Stimulated activated CD8-positive, alpha-beta memory T cell treated with anti-CD3 and anti-CD28 coated beads, Interleukin-4, amount 100 ng/mL, for 48 hours (primary cell): ENCODE data around the gene RPS6KA4.

Experiments used
- DNase-seq: peaks from one replicate; pipeline ENCODE4 v3.0.0-alpha.2; 2020

RPS6KA4 gene

DNA sequence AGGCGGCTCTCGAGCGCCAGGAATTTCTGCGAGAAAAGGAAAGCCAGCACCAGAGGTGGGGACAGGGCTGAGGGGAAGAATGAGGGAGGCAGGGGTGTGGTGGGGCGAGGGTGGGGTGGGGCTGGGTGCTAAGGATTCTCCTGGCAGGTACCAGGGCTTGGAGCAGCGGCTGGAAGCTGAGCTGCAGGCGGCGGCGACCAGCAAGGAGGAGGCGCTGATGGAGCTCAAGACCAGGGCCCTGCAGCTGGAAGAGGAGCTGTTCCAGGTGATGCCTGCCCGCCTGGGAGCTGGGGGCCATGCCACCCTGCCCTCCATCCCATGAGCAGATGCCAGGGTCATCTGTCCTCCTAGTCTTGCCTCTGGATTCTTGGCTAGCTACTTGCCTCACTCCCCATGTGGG is 9.6 kb upstream of the RPS6KA4 start:
- no peak for DNase-seq

DNA sequence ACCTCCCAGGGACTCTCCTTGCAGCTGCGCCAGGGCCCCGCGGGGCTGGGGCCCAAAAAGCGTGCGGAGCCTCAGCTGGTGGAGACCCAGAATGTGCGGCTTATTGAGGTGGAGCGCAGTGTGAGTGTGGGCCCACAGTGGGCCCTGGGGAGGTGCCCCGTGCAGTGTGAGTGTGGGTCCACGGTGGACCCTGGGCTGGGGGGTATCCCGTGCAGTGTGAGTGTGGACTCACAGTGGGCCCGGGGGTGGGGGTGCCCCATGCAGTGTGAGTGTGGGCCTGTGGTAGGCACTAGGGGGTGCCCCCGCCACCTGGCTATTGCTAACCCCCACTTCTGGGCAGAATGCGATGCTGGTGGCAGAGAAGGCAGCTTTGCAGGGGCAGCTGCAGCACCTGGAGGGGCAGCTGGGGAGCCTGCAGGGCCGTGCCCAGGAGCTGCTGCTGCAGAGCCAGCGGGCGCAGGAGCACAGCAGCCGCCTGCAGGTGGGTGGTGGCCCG is 7.8 kb upstream of the RPS6KA4 start:
- DNase-seq = no peak

DNA sequence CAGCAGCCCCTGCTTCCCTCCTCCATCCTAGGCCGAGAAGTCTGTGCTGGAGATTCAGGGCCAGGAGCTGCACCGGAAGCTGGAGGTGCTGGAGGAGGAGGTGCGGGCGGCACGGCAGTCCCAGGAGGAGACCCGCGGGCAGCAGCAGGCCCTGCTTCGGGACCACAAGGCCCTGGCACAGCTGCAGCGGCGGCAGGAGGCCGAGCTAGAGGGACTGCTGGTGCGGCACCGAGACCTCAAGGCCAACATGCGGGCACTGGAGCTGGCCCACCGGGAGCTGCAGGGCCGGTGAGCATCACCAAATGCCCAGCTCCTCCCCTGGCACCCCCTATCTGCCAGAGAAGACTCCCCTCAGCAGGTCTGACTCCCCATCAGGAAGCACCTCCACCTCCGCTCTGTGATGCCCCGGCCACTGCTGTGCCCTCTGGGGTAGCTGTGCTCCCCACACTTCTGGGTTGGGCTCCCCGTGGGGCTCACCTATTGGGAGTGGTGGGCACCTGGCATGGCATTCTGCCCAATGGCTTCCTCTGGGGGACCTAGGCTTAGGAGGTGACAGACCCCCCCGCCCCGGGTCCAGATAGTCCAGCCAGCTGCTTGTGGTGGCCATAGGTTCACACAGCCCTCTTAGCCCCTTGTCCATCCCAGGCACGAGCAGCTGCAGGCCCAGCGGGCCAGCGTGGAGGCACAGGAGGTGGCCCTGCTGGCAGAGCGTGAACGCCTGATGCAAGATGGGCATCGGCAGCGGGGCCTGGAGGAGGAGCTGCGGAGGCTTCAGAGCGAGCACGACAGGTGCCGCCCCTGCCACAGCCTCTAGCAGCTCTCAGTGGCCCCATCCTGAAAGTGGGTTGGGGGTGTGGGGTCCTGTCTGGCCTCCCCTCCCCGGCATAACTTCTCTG is 6.6 kb upstream of the RPS6KA4 start:
- DNase-seq = no peak

DNA sequence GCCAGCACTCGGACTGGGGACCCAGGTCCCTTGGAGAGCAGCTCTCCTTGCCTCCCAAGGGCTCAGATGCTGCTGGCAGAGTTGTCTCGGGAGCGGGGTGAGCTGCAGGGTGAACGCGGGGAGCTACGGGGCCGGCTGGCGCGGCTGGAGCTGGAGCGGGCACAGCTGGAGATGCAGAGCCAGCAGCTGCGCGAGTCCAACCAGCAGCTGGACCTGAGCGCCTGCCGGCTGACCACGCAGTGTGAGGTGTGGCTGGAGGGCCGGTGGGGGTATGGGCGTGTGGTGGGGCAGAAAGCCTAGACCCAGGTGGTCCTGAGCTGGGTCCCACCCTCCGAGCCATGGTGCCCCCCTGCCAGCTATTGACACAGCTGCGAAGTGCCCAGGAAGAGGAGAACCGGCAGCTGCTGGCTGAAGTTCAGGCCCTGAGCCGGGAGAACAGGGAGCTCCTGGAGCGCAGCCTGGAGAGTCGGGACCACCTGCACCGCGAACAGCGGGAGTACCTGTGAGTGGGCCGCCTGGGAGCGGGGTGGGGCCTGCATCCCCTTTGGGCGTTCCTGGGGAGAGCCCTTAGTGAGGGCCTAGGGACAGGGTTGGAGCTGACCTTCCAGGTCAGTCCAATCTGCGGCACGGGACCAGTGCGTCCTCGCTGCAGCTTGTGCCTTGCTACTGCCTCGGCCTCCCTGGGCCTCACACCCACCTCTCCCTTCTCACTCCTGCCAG is 5.8 kb upstream of the RPS6KA4 start:
- DNase-seq = no peak

DNA sequence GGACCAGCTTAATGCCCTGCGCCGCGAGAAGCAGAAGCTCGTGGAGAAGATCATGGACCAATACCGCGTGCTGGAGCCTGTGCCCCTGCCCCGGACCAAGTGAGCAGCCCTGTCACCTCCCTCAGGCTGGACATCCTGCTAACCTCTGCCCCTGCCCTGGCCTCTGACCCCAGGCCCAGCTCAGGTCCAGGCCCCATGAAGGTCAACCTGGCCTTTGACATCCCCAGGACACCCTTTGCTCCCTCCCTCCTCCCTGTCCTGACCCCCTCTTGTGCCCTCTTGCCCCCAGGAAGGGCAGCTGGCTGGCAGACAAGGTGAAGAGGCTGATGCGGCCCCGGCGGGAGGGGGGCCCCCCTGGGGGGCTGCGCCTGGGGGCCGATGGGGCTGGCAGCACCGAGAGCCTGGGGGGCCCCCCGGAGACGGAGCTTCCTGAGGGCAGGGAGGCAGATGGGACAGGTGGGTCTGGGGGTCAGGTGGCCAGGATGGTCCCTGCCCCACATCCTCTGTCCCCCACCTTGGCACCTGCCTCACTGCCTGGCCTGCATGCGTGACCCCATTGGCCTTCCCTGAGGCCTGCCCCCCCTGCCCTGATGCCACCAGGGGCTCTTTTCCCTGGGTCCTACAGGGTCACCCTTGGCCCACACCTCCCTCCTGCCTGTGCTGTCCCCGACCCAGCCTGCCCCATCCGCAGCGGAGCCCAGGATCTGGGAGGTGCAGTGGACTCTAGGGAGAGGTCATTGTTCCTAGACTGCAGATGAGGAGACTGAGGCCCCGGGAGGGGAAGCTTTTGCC is 5.1 kb upstream of the RPS6KA4 start:
- DNase-seq = no peak

DNA sequence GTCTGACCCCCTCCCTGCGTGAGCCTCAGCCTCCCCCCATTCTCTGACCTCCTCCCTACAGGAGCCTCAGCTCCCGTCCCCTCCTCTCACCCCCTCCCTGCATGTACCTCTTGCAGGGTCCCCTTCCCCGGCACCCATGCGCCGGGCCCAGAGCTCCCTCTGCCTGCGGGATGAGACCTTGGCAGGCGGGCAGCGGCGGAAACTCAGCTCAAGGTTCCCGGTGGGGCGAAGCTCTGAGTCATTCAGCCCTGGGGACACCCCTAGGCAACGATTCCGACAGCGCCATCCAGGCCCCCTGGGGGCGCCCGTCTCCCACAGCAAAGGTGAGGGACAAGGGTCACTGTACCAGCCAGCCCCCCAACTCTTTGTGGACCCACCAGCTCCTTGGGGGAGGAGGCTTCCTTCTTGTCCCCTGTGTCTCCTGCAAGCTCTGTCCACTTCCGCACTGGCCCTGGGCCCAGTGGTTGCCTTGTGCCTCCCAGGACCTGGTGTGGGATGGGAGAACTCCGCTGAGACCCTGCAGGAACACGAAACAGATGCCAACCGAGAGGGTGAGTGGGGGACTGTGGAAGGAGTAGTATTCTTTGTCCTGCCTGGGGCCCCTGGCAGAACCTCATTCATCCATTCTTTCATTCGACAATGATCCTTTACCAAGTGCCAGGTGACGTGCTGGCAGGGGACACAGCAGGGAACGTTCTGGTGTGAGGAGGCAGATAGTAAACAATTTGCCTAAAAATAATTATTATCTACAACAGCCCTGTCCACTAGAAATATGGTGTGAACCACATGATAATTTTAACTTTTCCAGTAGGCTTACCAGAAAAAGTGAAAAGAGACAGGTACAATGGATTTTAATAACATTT is 3.7 kb upstream of the RPS6KA4 start:
- DNase-seq = peak; percentile 73

DNA sequence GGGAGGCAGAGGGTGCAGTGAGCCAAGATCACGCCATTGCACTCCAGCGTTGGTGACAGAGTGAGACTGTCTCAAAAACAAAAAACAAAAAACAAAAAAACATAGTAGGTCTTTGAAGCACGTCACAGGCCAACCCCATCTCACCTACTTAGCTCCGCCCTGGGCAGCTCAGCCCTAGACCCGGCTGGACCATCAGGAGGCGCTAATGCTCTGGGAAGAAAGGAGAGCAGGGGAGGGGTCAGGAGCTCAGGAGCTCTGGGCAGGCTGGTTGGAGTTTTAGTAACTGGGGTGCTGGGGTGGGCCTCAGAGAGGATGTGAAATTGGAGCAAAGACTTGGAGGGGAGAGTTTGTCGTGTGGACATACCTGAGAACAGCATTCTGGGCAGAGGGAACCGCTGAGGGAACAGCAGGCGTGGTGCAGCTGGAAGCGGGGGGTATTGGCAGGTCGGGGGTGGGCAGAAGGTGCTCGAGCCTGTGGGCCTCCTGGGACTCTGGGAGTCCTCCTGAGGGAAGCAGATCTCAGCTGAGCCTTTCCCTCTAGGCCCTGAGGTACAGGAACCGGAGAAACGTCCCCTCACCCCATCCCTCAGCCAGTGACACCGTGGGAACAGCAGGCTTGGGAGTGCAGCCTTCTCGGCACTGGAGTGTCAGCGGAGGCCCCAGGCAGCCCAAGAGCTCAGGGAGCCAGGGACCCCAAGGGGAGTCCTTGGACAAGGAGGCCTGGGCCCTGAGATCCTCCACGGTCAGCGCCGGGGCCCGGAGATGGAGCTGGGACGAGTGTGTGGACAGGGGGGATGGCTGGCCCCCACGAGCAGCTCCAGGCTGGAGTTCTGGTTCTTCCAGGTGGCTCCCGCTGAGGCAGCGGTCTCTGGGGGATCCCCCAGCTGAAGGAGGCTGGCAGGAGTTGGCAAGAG is 2.2 kb upstream of the RPS6KA4 start:
- DNase-seq = peak; percentile 70

DNA sequence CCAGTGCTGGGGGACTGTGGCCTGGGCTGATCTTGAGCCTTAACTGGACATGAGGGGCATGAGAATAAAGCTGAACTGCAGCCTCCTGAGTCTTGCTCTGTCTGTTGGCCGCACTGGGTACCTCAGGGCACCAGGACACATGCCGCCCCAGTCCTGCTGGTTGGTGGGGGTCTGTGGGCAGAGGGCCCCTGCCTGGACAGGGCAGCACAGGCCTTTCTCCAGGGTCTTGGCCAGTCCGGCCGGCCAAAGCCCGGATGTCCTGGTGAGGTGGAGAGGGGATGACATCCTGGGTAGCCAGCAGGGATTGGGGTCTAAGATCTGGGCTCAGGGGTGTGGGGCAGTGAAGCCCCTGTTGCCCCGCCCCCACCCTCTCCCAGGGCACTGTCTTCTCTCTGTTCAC is 1.5 kb upstream of the RPS6KA4 start:
- no peak for DNase-seq

DNA sequence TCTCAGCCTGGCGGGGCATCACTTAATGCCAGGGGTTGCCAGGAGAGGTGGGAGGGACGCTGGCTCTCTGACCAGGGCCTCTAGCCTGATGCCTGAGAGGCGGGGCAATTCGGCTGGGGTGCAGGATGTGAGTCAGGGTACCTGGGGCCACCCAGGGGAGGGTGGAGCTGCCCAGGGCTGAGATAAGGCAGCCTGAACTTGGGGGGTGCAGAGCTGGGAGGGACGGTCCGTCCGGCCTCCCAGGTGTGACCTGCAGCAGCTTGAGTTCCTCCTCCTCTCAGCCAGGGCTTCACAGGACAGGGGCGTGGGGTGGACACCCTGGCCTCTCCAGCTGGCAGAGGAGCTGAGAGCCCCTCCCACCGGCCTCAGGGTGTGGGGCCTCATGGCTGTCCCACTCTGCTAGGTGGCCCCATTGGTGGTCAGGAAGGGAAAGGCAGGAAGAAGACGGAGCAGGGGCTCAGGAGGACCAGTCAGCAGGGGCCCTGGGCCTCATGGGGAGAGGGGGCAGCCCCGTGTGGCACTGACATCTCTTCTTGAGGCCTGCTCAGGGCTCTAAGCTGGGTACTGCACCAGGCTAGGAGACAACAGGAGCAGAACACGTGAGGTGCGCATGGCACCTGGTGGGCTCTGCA is 942 bp upstream of the RPS6KA4 start:
- peak; percentile 71 for DNase-seq

DNA sequence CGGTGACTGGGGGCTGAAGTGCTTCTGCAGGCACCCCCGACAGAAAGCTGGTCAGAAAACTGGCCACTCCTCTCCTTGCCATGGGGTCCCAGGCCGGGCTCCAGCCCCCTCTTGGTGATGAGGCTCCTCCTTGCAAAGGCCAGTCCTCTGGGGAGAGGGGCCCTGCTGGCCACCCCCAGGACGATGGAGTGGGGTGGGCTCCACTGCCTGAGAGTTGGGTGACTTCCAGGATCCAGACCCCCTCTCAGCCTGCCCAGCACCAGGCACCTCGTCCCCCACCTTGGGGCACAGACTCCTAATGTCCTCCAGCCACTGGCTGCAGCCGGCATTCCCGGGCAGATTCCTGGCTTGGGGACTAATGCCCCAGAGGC is 441 bp upstream of the RPS6KA4 start:
- no peak for DNase-seq

DNA sequence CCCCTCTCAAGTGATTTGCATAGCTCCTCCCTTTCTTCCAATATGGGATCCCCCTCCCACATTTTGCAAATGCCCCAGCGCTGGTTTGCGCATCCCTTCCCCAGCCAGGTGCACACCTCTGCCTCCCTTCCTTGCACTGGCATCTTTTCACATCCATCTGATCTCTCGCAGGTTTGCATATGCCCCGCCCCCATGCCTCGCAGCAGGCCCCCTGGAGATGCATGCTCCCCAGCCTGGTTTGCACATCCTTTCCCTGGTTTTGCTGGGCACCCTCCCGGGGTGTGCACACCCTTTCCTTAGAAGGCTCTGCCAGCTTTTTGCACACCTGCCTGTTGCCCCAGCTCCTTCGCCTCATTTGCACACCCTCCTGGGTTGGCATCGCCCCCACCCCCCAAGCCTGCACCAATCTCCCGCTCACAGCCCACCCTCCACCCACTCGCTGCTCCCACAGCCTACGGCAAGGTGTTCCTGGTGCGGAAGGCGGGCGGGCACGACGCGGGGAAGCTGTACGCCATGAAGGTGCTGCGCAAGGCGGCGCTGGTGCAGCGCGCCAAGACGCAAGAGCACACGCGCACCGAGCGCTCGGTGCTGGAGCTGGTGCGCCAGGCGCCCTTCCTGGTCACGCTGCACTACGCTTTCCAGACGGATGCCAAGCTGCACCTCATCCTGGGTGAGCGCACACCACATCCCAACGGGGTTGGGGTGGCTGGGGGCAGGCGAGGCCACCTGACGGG is 917 bp downstream of the RPS6KA4 start:
- DNase-seq = peak; percentile 51

DNA sequence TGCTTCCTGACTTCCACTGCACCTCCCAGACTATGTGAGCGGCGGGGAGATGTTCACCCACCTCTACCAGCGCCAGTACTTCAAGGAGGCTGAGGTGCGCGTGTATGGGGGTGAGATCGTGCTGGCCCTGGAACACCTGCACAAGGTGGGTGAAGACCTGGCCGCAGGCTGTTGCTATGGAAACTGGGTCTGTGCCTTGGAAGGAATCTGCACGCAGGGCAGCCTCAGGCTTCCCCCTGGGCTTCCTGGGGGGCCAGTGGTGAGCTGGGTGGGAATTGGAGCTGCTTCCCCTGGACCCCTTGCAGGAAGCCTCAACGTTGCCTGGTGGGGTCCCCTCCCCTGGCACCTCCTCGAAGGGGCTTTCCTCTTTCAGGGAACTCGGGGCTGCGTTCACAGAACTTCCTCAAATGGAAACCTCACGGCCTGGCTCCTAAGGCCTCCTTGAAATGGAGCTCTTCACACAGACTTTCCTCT is 1.5 kb downstream of the RPS6KA4 start:
- DNase-seq = no peak

DNA sequence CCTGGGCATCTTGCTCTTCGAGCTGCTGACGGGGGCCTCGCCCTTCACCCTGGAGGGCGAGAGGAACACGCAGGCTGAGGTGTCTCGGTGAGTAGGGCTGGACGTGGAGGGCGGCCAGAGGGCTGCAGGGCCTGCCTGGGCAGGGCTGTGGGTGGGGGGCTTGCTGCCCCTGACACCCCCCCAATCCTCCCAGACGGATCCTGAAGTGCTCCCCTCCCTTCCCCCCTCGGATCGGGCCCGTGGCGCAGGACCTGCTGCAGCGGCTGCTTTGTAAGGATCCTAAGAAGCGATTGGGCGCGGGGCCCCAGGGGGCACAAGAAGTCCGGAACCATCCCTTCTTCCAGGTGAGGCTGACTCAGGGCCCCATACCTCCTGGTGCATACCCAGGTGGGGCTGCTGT is 2.7 kb downstream of the RPS6KA4 start:
- no peak for DNase-seq

DNA sequence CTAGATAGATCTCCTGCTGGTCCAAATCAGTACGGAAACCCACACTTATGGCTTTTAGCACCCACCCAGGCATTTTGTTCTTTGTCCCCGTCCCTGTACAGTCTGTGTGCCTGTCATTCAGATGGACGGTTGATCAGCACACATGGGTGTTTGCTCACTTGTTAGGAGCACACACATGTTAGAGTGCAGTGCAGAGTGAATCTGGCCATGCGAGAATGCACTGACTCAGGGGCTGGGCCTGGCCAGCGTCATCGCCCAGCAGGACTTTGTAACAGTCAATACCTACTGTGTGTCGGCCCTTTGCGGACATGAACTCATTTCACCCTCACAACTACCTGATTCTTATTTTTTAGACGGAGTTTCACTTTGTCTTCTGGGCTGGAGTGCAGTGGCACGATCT is 3.4 kb downstream of the RPS6KA4 start:
- DNase-seq = no peak

DNA sequence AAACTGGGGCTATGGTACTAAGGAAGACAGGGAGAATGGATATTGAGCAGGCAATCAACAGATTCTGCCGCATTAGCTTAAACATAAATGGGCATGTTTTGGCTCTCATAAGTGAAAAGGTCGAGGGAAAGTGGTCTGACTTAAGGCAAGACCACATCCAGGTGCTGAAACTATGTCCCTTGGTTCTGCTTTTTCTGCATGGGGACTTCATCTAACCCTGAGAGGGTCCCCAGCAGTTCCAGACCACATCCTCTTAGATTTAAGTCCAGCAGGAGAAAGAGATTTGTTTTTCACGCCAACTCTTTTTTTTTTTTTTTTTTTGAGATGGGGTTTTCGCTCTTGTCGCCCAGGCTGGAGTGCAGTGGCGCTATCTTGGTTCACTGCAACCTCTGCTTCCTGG is 5.5 kb downstream of the RPS6KA4 start:
- DNase-seq = no peak

DNA sequence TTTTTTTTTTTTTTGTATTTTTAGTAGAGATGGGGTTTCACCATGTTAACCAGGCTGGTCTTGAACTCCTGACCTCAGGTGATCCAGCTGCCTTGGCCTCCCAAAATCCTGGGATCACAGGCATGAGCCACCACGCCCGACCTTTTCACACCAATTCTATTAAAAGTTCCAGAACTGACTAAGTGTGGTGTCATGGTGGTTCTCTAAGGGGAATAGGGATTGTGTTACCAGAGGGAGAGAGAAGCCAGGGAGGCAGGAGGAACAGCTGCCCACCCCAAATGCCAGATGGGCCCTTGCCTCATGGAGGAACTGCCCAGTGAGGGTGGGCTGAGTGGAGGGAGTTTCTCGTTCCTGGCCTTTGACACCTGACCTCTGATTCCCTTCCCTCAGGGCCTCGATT is 5.9 kb downstream of the RPS6KA4 start:
- DNase-seq = no peak

DNA sequence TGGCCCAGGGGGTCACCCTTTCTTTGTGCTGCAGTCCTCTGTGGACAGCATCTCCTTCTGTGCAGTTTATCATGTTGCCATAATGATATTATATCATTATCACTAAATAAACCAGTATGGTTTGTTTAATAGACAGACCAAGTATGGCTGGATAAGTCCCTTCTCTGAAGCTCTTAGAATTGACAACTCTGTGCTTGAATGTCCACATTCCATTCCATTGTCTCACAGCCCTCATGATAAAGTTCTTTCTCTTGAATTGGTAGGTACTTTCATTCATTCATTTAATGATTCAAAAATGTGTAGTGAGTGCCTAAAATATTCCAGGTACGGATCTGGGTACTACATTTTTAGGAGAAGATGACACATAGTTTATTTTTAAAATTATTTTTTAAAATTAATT is 7.8 kb downstream of the RPS6KA4 start:
- DNase-seq = no peak

DNA sequence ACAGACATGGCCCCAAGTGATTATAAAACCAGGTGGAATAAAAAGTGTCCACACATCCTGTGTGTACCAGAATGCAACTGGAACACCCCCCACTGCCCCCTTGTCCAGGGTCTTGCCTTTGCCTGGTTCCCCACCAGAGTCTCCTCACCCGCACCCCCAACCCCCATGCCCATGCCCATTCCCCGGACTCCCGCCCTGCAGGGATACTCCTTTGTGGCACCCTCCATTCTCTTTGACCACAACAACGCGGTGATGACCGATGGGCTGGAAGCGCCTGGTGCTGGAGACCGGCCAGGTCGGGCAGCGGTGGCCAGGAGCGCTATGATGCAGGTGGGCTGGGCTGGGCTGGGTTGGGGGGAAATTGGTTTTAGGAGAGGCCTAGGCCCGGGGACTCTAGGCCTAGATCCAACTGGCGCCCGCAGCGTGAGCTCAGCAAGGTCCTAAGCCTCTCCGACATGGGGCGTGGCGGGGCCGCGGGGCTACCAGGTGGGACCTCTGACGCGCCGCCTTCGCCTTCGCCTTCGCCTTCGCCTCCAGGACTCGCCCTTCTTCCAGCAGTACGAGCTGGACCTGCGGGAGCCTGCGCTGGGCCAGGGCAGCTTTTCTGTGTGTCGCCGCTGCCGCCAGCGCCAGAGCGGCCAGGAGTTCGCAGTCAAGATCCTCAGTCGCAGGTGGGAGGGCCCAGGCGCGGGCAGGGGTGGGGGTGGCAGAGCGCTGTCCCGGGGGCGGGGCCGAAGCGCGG is 9.1 kb downstream of the RPS6KA4 start:
- DNase-seq = no peak

DNA sequence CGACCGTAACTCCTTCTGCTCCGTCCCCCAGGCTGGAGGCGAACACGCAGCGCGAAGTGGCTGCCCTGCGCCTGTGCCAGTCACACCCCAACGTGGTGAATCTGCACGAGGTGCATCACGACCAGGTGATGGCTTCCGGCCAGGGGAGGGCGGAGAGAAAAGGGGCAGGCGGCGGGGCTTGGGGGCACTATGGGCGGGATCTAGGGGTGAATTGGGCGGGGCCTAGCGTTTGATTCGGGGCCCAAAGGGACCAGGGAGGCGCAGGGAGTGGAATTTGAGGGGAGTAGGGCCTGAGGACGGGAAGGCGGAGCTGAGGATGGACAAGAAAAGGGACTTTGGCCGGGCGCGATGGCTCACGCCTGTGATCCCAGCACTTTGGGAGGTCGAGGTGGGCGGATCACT is 9.7 kb downstream of the RPS6KA4 start:
- DNase-seq = no peak
